Coronary artery (tissue), 2 donors: ENCODE results near the gene TXNRD1.

Experiments used
- DNase-seq: peaks from one replicate; pipeline ENCODE4 v3.0.0-alpha.2; 2017; ENCODE audit warnings: low spot score
- H3K27ac ChIP-seq, 2 donors: fragments of 200-600 bp; sonication (generic); one replicate each; pipeline ENCODE4 v1.5.1; 2016 to 2019
- H3K4me3 ChIP-seq: fragments of 200-600 bp; sonication (generic); 2 replicates; pipeline ENCODE4 v1.5.1; 2016; ENCODE audit warnings: mild to moderate bottlenecking, moderate library complexity
- TF ChIP-seq, protein P1 (sequence below): fragments of 200-600 bp; sonication (generic); IDR thresholded peaks from one replicate; pipeline ENCODE4 v1.5.1; 2019; ENCODE audit warnings: antibody characterized with exemption

TXNRD1 gene

DNA sequence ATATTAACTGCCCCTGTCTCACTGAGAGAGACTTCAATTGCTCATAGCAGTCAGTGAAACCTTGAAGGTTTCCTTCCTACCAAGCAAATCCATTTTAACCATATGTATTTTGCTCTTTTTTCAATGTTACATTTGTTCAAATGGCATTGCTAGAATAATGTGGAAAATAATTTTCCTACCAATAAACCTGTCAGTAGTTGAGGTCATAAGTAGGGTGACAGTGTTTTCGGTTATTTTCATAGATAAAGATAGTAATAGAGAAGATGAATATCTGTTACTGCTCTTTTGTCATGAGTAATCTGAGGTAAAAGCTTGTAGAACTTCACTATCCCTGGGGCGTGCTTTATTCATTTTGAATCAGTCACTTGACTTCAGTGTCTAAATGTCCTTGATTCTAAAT, 120.5 kb downstream of the TXNRD1 start:
- Histone ChIP-seq H3K27ac (no peak overlapping the region), H3K4me3 (no peak overlapping the region)
- no peak for DNase-seq
- TF ChIP-seq, protein P1, sequence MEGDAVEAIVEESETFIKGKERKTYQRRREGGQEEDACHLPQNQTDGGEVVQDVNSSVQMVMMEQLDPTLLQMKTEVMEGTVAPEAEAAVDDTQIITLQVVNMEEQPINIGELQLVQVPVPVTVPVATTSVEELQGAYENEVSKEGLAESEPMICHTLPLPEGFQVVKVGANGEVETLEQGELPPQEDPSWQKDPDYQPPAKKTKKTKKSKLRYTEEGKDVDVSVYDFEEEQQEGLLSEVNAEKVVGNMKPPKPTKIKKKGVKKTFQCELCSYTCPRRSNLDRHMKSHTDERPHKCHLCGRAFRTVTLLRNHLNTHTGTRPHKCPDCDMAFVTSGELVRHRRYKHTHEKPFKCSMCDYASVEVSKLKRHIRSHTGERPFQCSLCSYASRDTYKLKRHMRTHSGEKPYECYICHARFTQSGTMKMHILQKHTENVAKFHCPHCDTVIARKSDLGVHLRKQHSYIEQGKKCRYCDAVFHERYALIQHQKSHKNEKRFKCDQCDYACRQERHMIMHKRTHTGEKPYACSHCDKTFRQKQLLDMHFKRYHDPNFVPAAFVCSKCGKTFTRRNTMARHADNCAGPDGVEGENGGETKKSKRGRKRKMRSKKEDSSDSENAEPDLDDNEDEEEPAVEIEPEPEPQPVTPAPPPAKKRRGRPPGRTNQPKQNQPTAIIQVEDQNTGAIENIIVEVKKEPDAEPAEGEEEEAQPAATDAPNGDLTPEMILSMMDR: no peak

DNA sequence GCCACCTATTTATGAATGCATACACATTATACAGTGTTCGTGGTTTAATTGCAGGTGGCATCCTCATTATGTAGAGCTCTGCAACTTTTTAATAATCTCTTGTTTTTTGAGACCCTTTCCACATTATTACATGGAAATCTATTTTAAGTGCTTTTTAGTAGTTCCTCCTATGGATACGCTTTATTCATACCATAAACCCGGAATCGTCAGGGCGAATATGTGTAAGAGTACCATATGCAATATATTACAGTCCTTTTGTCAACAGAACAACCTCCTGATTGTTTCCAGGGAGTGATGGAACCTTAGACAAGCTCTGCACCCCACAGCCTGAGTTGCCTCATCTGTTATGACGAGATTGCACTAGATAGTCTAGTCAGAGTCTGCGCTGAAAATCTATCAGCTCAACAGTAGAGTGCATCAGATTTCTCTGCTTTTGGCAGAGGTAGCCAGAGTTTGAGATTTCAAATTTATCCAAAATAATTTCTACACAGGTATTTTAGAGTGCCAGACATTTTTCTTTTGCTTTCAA, 121.5 kb downstream of the TXNRD1 start:
- TF ChIP-seq, protein P1: no peak
- Histone ChIP-seq H3K4me3 (no peak overlapping the region), H3K27ac (no peak overlapping the region)
- DNase-seq: no peak

DNA sequence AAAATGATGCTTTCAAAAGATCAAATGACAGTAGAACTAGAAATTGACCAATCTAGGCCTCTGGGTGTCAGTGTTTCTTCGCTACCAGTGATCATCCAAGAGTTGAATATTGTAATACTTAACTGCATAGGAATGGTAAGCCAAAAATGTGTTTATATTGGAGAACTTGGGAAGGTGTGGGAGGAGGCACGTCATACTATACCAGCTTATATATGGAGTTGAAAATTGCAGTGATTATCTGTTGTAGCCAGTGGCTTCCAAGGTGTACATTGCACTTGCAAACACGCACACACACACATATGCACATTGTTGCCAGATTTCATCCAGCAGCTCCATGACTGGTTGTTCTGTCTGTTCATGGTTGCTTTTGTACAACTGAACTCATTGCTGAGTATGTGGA, 124.1 kb downstream of the TXNRD1 start:
- Histone ChIP-seq H3K27ac (peak overlapping the region in 1 of 2 donors; percentile 42), H3K4me3 (no peak overlapping the region)
- no peak for DNase-seq
- TF ChIP-seq, protein P1: no peak

DNA sequence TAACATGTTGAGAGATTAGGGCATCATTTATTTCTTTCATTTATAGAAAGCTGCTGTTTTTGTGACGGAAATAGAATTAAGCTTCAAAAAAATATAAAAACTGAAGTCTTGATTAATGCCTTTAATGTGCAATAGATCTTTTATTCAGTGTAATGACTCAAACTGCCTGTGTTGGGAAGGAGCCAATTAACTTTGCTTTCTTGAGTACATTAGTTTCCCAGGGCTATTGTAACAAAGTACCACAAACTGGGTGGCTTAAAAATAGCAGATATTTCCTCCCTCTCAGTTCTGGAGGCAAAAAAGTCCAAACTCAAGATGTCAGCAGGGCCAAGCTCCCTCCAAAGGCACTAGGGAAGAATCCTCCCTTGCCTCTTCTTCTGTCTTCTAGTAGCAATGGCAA, 124.6 kb downstream of the TXNRD1 start:
- TF ChIP-seq, protein P1: no peak
- peak overlapping the region; percentile 24 to 30 for H3K27ac ChIP-seq
- H3K4me3 ChIP-seq: no peak overlapping the region
- DNase-seq: no peak

DNA sequence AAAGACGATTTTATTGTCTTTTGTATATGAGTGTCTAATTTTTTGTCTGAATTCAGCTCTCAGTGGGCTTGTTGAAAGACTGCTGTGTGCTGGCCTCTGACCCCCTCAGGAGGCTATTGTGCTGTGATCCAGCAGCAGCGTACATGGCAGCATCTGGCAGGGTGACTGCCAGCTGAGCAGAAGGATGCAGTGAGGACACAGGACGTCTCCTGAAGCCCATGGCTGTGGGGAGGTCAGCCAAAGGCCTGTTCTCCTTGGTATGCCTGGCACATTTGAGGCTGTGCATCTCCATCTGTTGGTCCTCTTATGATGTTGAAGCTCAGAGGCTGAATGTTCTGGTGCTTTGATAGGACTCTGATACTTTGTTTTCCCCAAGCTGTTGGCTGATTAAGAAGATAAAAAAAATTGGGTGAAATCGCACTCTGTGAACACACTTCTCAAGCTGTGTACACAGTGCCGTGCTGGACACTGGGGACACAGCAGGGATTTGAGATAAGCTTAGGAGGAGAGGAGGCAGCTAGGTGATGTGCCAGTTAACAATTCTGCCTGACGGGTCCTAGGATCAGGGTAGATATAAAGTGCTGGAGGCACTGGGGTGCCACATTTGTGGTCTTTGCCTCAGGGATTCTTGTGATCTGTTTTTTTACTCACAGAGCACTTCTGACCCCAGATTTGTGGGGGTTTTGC, 125.5 kb downstream of the TXNRD1 start:
- H3K27ac ChIP-seq: peak overlapping the region in 1 of 2 donors; percentile 24
- H3K4me3 ChIP-seq: no peak overlapping the region
- TF ChIP-seq, protein P1: no peak
- DNase-seq: no peak

DNA sequence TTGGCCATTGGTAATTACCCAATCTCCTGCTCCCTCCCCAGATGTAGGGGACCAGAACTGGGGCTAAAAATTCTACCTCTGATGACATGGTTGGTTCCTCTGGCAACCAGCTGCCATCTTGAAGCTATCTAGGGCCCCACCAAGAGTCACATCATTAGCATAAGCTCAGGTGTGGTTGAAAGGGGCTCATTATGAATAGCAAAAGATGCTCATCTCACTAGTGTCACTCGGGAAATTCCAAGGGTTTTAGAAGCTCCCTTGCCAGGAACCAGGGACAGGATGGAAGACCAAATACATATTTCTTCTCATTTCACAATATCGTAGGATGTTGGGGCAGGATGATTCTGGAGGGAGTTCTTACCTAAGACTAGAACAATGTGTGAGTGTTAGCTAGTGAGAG, 126.6 kb downstream of the TXNRD1 start:
- Histone ChIP-seq H3K4me3 (no peak overlapping the region), H3K27ac (no peak overlapping the region)
- TF ChIP-seq, protein P1: no peak
- DNase-seq: no peak

DNA sequence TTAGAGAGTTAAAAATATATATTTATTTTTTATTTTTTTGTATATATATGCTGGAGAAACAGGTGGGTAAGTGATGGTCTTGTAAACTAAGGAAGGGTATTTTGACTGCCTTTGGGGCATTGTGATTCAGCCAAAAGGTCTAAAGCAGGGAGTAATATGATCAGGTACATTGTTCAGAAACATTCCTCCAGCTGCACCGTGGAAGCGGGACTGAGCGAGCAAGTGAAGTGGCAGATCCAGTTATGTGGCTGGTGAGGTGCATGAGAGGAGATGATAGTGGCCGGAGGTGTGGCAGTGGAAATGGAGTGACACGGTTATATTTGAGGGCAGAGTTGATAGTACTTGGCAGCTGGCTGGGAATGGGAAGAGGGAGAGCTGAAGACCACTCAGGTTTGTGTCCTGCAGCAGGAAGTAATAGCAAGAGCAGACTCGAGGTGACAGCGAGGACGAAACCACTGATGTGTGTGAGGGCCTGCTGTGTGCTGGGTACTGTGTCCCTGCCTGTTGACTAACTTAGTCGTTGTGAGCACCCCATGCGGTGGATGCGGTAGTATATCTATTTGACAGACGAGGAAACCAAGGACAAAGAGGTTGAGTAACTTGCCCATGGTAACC, 127.2 kb downstream of the TXNRD1 start:
- H3K27ac ChIP-seq: no peak overlapping the region
- no peak for DNase-seq
- TF ChIP-seq, protein P1: no peak

More for the DNA sequence above, 127.2 kb downstream of the TXNRD1 start:
- H3K4me3 ChIP-seq: no peak overlapping the region
